ENCODE results near the gene VAV1. TPM values are rescaled to one million over a fixed set of nuclear protein-coding genes. Genes with fewer than 3 reads are reported as not detected.
A peak's percentile ranks its signal among the peaks of the same experiment; 100 is the strongest.

VAV1 gene
- total RNA-seq (98.8 and 104 TPM in 2 replicates), polyA plus RNA-seq (62.7 and 65.0 TPM in 2 replicates), polyA minus RNA-seq (105 and 142 TPM in 2 replicates)
- 88.2 TPM for total RNA-seq (2013)

DNA sequence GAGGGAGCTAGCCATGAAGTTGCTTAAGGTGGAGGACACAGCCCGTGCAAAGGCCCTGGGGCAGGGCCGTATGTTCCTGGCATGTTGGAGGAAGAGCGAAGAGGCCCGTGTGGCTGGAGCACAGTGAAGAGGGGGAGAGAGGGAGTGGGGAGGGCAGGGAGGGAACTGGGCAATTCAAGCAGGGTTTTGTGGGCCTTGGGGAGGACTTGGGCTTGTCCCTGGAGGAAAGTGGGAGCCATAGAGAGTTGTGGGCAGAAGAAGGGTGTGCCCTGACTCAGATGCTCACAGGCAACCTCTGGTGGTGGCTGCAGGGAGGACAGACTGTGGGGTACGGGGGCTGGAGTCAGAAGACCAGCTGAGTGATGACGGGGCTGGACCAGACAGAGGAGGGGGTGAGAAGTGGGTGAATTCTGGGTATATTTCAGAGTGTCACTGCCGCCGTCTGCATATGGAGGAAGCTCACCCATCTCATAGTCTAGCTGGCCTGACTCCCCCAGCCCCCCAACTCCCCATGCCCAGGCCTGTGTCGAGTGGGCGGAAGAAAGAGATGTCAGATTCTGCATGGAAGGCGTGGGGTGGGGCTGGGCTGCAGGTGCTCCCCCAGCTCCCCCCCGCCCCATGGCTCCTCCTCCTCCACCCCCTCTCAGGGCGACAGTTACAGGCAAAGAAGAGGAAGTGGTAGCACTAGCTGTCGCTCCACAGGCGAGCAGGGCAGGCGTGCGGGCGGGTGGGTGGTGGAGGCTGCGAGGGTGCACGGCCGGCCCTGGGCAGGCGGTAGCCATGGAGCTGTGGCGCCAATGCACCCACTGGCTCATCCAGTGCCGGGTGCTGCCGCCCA lies at the start of gene VAV1:
Gene VAV1 (plus strand): TSS at position 681 of the 838 bp plus-strand sequence. CDS start 100 bp downstream, at position 781.
- H3K4me1 Mint-ChIP-seq: peaks cover 55% of the 10 kb centered on the region
- POLR2A ChIA-PET: interaction anchor here (0.6 to 4.4 kb wide), 9 partner anchors 15 to 347 kb away, joined by 3 to 73 read pairs (median 6); partner anchors contain the start of genes GPR108 and TRIP10

More for the DNA sequence above, at the start of gene VAV1:
- peak within 1 kb of the TSS; percentile 95 for H3K27ac Mint-ChIP-seq
- peak within 1 kb of the TSS; percentile 89 for H3K4me2 ChIP-seq (replicated peaks; ENCODE audit: low read depth, low read length, poor library complexity, severe bottlenecking)
- peaks cover 1 to 24% of the 10 kb centered on the region in 2 experiments for H3K36me3 ChIP-seq (replicated peaks in 1 of 2; ENCODE audit: control extremely low read depth in 1 of 2, control insufficient read depth in 1 of 2, extremely low read depth in 1 of 2, insufficient read depth in 2 of 2, low read length in 1 of 2)
- peaks cover 54% of the 10 kb centered on the region for H3K79me2 ChIP-seq (ENCODE audit: control insufficient read depth, insufficient read depth, low read length)
- H3K9ac ChIP-seq (ENCODE audit: low read length): peak within 1 kb of the TSS; percentile 94
- peak; percentile 55 for ATAC-seq (ENCODE audit: low read depth)
- H3K9me3 Mint-ChIP-seq (ENCODE audit: insufficient read depth): no peaks in the 10 kb centered on the region
- H3K4me3 ChIP-seq (ENCODE audit: control extremely low read depth in 1 of 5, extremely low read depth in 1 of 5, insufficient read depth in 1 of 5, low read depth in 2 of 5, low read length in 4 of 5): peak within 1 kb of the TSS; percentile 94 to 100 (median 95)
- peak within 1 kb of the TSS; percentile 59 for H2AFZ ChIP-seq (ENCODE audit: insufficient read depth, low read depth, low read length, poor library complexity, severe bottlenecking)
- H3K9me3 ChIP-seq (ENCODE audit: control extremely low read depth in 1 of 3, control insufficient read depth in 2 of 3, insufficient read depth in 1 of 3, low read length in 2 of 3): no peaks in the 10 kb centered on the region
- WGBS (ENCODE audit: insufficient coverage): 14% methylated on average over 20 of the region's 25 CpGs
- CTCF ChIA-PET: interaction anchor here (0.7 to 5.2 kb wide), 14 partner anchors 9 to 554 kb away, joined by 3 to 57 read pairs (median 6); partner anchors contain the start of genes GPR108 and TRIP10
- peaks cover 30 to 50% of the 10 kb centered on the region in 2 donors for H3K4me1 ChIP-seq (ENCODE audit: control insufficient read depth in 2 of 2, insufficient read depth in 2 of 2, low read length in 2 of 2)
- H4K20me1 ChIP-seq (ENCODE audit: control insufficient read depth, insufficient read depth, low read length, poor library complexity, severe bottlenecking): peaks cover 40% of the 10 kb centered on the region
- no peaks in the 10 kb centered on the region for H3K27me3 ChIP-seq (replicated peaks in 1 of 4; ENCODE audit: control extremely low read depth in 1 of 4, control insufficient read depth in 3 of 4, insufficient read depth in 4 of 4, low read length in 3 of 4)
- DNase-seq: peak; percentile 94
- H3K27me3 Mint-ChIP-seq: no peaks in the 10 kb centered on the region
- peak within 1 kb of the TSS; percentile 59 to 92 for H3K27ac ChIP-seq (ENCODE audit: low read length in 2 of 2)
- TF ChIP-seq CTCF (IDR thresholded peaks at IDR 0.05) (peak; percentile 57), EZH2 (IDR thresholded peaks at IDR 0.05; ENCODE audit: borderline replicate concordance, insufficient read depth, low read depth, low read length, poor library complexity, severe bottlenecking) (no peak)
- intact Hi-C loops (cut with micrococcal nuclease): loop anchor here (1.0 to 10.0 kb wide), 5 partner anchors 19 to 573 kb away; partner anchors contain the start of genes ARHGEF18 and TRIP10
- peak within 1 kb of the TSS; percentile 96 for H3K4me3 Mint-ChIP-seq
